GM12864 (cell line): ENCODE results near the gene ZMYM3.

Source experiments
- DNase-seq: peaks from one replicate; pipeline ENCODE4 v3.0.0-alpha.2; 2011; ENCODE audit warnings: low read depth
- H3K4me3 ChIP-seq: 2 replicates; pipeline ENCODE4 v1.5.1; 2011; ENCODE audit warnings: mild to moderate bottlenecking, low read depth, low read length, control low read depth
- TF ChIP-seq, protein P1 (sequence below): IDR thresholded peaks from 2 replicates; pipeline ENCODE4 v1.5.1; 2011; ENCODE audit warnings: low read depth, mild to moderate bottlenecking, moderate library complexity, low read length, control low read depth, inconsistent platforms; ENCODE audit errors: missing control alignments

Gene ZMYM3

DNA sequence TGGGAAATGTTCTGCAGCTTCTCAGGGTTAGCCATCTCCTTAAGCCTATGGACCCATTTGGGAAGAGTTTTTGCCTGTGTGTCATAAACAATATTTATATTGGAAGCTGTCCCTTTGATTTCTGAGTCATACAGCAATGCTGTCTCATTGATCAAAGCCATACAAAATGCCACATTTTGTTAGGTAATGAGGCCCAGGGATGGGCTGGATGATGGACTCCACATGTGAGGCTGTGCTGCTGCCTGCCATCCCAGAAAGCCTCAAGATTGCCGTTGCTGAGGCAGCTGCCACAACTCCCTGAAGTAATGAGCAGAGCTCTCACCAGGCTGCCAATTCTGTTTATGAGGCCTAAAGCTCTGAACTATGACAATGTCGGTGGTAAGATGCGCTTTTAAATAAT, 43.1 kb downstream of the ZMYM3 start:
- H3K4me3 ChIP-seq: no peak overlapping the region
- TF ChIP-seq, protein P1, sequence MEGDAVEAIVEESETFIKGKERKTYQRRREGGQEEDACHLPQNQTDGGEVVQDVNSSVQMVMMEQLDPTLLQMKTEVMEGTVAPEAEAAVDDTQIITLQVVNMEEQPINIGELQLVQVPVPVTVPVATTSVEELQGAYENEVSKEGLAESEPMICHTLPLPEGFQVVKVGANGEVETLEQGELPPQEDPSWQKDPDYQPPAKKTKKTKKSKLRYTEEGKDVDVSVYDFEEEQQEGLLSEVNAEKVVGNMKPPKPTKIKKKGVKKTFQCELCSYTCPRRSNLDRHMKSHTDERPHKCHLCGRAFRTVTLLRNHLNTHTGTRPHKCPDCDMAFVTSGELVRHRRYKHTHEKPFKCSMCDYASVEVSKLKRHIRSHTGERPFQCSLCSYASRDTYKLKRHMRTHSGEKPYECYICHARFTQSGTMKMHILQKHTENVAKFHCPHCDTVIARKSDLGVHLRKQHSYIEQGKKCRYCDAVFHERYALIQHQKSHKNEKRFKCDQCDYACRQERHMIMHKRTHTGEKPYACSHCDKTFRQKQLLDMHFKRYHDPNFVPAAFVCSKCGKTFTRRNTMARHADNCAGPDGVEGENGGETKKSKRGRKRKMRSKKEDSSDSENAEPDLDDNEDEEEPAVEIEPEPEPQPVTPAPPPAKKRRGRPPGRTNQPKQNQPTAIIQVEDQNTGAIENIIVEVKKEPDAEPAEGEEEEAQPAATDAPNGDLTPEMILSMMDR: no peak
- no peak for DNase-seq

DNA sequence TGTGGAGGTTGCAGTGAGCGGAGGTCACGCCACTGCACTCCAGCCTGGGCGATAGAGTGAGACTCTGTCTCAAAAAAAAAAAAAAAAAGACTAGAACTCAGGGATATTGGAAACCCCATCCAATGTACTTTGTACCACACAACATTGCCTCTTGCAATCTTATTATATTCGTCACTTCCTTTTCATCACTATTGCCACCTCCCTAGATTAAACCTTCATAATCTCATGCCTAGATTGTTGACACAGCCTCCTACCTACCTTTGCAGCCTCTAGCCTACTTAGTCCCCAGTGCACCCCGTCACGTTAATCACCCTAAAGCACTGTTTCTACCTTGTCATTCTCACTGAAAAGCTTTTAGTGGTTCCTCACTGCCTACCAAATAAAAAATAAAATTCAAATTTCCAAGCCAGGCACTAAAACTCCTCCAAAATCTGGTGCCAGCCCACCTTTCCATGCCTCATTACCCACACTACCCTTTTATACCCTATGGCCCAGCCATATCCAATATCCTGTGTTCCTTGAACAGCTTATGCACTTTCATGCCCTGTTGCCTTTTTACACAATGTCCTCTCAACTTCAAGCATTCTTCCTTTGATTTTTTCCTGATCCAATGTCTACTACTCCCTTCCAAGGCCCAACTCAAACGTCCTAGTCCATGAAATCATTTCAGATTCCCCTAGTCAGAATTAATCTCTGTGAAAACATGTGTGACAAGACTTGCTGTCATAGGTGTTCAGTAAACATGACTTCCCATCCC, 54.5 kb downstream of the ZMYM3 start:
- no peak overlapping the region for H3K4me3 ChIP-seq
- DNase-seq: no peak
- TF ChIP-seq, protein P1: no peak

DNA sequence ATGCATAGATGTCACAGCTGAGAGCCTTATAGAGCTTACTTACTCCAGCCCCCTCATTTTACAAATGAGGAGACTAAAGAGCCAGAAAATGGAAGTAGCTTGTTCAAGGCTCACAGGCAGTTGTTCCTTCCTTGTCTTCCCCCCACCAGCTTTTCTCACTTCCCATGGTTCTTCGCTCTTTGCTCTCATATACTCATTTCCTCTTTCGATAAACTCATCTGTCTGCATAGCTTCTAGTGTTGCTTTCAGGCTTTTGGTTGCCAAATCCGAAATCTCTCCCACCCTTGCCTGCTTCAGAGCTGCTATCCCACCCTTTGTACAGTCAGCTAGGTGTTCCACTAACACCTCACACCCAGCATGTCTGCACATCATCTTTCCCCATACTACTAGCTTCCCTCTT, 55.9 kb downstream of the ZMYM3 start:
- DNase-seq: peak; percentile 51
- H3K4me3 ChIP-seq: peak overlapping the region; percentile 73
- TF ChIP-seq, protein P1: no peak

DNA sequence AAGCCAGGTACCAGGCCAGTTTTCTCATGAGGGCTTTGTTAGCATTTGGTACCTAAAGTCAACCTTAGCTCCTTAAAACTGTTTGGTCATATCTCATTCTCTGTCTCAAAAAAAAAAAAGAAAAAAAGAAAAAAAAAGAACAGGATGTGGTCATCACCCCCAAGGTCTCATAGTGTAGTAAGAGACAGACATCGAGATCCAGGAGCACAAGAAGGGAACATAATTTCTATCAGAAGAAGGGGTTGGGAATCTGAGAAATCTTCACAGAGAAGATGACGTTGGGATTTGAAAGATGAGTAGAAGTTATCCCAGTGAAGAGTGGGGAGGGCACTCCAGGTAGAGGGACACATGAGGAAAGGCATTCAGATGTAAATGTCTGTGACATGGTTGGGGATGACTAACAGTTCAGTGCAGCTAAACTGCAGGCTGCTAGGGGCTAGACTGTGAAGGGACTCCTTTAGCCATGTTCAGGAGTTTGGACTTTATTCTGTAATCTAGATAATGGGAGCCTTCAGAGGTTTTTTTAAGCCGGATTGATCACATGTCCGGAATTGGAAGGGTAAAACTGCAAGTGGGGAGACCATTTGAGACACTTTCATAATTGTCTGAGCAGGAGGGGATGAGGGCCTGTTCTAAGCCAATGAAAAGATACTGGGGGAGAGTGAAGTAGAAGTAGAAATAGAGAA, 57.8 kb downstream of the ZMYM3 start:
- TF ChIP-seq, protein P1: no peak
- no peak for DNase-seq
- peak overlapping the region; percentile 73 for H3K4me3 ChIP-seq

DNA sequence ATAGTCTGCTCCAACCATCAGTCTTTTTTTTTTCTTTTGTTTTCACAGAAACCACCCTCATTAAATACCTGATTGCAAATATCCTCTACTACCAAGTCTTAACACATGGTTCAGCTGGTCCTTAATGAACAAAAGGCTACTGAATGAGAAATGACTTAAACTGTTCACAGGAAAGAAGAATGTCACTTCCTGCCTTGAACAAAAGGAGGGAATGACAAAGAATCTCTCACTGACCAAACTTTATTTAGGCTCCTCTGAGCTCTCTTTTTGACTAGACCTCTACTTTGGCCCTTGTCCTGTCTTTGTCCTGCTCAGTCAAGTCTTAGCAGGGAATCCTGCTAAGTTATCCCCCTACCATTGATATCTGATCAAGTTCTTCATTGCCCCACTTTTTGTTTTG, 62.7 kb downstream of the ZMYM3 start:
- no peak overlapping the region for H3K4me3 ChIP-seq
- DNase-seq: no peak
- TF ChIP-seq, protein P1: no peak
